ENCODE measurements around the gene RASGRP1. TPM values are rescaled to one million over a fixed set of nuclear protein-coding genes. Genes with fewer than 3 reads are reported as not detected.

The RASGRP1 gene
- total RNA-seq, 4 donors from 2014 or later: 15.0 to 23.1 (median 19.5) TPM

- TF ChIP-seq POLR2A (IDR thresholded peaks at IDR 0.05): no peak
- no peak overlapping the region for H3K4me3 ChIP-seq (ENCODE audit: low read depth, poor library complexity, severe bottlenecking)
- no peak for DNase-seq (ENCODE audit: low spot score in 2 of 2)
- intact Hi-C loops (cut with DNase I; ENCODE audit: low total_unique reads): no loop called here
- WGBS, 2 donors: 96 to 100% methylated on average over 3 of the region's 3 CpGs
Measured at GRCh38 chr15:38481761-38482160, 82.9 kb downstream of the RASGRP1 start.

GRCh38 chr15:38481113-38481512 is 83.5 kb downstream of the RASGRP1 start:
- WGBS, 2 donors: 94 to 96% methylated on average over 5 of the region's 5 CpGs
- no peak for TF ChIP-seq POLR2A (IDR thresholded peaks at IDR 0.05)
- TF ChIP-seq CTCF (IDR thresholded peaks at IDR 0.05): no peak

GRCh38 chr15:38479756-38480155 is 84.9 kb downstream of the RASGRP1 start:
- no peak overlapping the region for H3K4me3 ChIP-seq (ENCODE audit: low read depth, poor library complexity, severe bottlenecking)
- WGBS, 2 donors: 93 to 94% methylated on average over 1 of the region's 1 CpG
- TF ChIP-seq CTCF (IDR thresholded peaks at IDR 0.05) (no peak), POLR2A (IDR thresholded peaks at IDR 0.05) (no peak)
- intact Hi-C loops (cut with DNase I; ENCODE audit: low total_unique reads): no loop called here
- no peak for DNase-seq (ENCODE audit: low spot score in 2 of 2)

More at GRCh38 chr15:38481113-38481512, 83.5 kb downstream of the RASGRP1 start:
- no peak for DNase-seq (ENCODE audit: low spot score in 2 of 2)
- intact Hi-C loops (cut with DNase I; ENCODE audit: low total_unique reads): no loop called here
- no peak overlapping the region for H3K4me3 ChIP-seq (ENCODE audit: low read depth, poor library complexity, severe bottlenecking)

- no peak overlapping the region for H3K4me3 ChIP-seq (ENCODE audit: low read depth, poor library complexity, severe bottlenecking)
- no peak for DNase-seq (ENCODE audit: low spot score in 2 of 2)
- intact Hi-C loops (cut with DNase I; ENCODE audit: low total_unique reads): no loop called here
- no peak for TF ChIP-seq CTCF (IDR thresholded peaks at IDR 0.05)
- no peak for TF ChIP-seq POLR2A (IDR thresholded peaks at IDR 0.05)
Measured at GRCh38 chr15:38479266-38479665, 85.3 kb downstream of the RASGRP1 start.

- no peak for TF ChIP-seq POLR2A (IDR thresholded peaks at IDR 0.05)
- no peak for TF ChIP-seq CTCF (IDR thresholded peaks at IDR 0.05)
- WGBS, 2 donors: 82 to 83% methylated on average over 4 of the region's 4 CpGs
- intact Hi-C loops (cut with DNase I; ENCODE audit: low total_unique reads): no loop called here
- H3K4me3 ChIP-seq (ENCODE audit: low read depth, poor library complexity, severe bottlenecking): no peak overlapping the region
- no peak for DNase-seq (ENCODE audit: low spot score in 2 of 2)
Measured at GRCh38 chr15:38477637-38478036, 87.0 kb downstream of the RASGRP1 start.

GRCh38 chr15:38476120-38476519 is 88.5 kb downstream of the RASGRP1 start:
- 91 to 100% methylated on average over 1 of the region's 1 CpG for WGBS, 2 donors
- no peak for TF ChIP-seq CTCF (IDR thresholded peaks at IDR 0.05)
- no peak for TF ChIP-seq POLR2A (IDR thresholded peaks at IDR 0.05)
- no peak overlapping the region for H3K4me3 ChIP-seq (ENCODE audit: low read depth, poor library complexity, severe bottlenecking)
- intact Hi-C loops (cut with DNase I; ENCODE audit: low total_unique reads): no loop called here
- DNase-seq (ENCODE audit: low spot score in 2 of 2): no peak
